Activated T-helper 9 cell treated with anti-CD3 and anti-CD28 coated beads, Interleukin-2, amount 50 U/mL, for 16 hours (primary cell): ENCODE data around the gene FOXN3.
"Not testable (repeated sequence)": the region's sequence is repeated elsewhere in the genome, so short reads cannot be mapped to it uniquely, and the experiment has no call there.

Experiments
- DNase-seq: peaks from one replicate; pipeline ENCODE4 v3.0.0-alpha.2; 2020; ENCODE audit warnings: low read depth

The FOXN3 gene

DNA sequence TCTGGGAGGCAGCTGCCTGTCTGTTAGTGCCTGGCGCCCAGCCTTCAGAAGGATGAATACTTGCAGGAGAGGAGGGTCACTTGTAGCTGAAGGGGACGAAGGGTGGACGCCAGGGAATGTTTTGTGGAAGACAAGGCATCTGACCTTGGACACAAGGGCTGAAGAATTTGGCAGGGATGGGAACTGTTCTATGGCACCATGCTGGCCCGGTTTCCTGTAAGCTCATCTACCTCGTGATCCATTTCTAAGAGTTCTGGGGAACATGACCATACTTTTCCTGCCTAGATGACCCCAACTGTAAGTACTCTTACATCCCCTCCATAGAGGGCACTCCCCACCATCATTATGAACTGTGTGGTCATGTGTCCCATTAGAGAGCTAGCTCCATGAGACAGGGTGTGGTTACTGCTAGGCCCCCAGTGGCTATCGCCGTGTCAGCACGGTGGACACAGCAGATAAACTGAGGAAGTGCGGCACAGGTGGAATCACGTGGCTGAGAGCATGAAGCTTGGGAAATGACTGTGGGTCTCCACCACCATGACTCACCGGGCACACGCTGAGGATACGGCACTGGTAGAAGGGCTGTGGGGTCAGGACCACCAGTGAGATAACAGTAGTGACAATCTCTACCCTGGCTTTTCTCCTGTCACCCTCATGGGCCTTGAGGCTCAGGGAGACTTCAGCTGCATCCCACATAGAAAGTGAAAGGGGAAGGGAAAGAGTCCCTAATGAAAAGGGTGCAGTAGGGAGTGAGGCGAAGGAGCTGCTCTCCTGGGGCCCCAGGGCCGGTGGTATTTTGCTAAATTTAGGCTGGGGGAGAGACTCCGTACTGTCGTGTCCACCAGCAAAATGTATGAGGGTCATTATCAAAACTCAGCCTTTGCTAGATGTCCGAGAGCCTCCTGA is 252.6 kb downstream of the FOXN3 start:
- no peak for DNase-seq

- no peak for DNase-seq
Measured at GRCh38 chr14:89163031-89163636, 253.9 kb downstream of the FOXN3 start.

- no peak for DNase-seq
Measured at GRCh38 chr14:89162586-89162985, 254.4 kb downstream of the FOXN3 start.

DNA sequence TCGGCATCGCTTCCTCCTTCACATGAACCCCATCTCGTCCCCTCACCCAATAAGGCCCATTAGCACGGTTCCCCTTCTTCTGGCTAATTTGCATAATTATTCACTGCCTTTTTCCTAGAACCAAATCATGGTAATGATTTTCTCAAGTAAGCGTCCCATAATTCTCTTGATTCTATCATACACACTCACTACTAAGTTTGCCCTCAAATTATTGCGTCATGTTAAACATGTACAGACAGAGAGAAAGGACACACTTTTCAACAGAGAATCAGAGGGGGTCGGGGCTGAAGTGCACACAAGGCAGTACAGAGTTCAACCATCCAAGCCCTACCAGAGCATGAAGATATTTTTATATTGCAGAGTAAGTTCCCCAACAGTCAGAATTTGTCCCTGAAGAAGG is 256.6 kb downstream of the FOXN3 start:
- DNase-seq, result no peak

- no peak for DNase-seq
Measured at GRCh38 chr14:89158701-89159100, 258.3 kb downstream of the FOXN3 start.

GRCh38 chr14:89158104-89158503 is 258.9 kb downstream of the FOXN3 start:
- not testable (repeated sequence) for DNase-seq

- no peak for DNase-seq
Measured at GRCh38 chr14:89155491-89155890, 261.5 kb downstream of the FOXN3 start.

- not testable (repeated sequence) for DNase-seq
Measured at GRCh38 chr14:89151693-89152092, 265.3 kb downstream of the FOXN3 start.

- DNase-seq, result no peak
Measured at GRCh38 chr14:89146274-89146673, 270.8 kb downstream of the FOXN3 start.

- no peak for DNase-seq
Measured at GRCh38 chr14:89144642-89145041, 272.4 kb downstream of the FOXN3 start.

- no peak for DNase-seq
Measured at GRCh38 chr14:89144066-89144465, 273.0 kb downstream of the FOXN3 start.

GRCh38 chr14:89143595-89143994 is 273.4 kb downstream of the FOXN3 start:
- DNase-seq, result no peak

GRCh38 chr14:89142366-89142765 is 274.7 kb downstream of the FOXN3 start:
- no peak for DNase-seq

DNA sequence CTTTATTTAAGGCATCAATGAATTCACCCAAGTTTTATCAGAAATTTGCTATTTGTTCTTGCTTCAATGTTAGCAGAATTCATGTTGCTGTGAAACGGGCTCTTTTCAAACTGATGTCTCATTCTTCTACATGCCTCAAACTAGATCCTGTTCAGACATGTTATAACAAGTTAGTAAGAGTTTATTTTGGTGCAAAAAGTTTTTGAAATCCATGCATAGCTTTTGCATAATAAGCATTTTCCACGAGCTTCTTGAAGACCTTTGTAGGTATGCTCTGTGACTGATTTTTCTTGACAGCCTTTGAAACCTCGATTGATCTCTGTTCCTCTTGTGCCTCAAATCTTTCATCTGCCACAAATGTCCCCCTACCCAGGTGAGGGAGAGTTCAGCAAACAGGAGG is 275.2 kb downstream of the FOXN3 start:
- DNase-seq, result no peak

GRCh38 chr14:89140326-89140725 is 276.7 kb downstream of the FOXN3 start:
- no peak for DNase-seq

GRCh38 chr14:89139404-89140247 is 277.4 kb downstream of the FOXN3 start:
- no peak for DNase-seq

DNA sequence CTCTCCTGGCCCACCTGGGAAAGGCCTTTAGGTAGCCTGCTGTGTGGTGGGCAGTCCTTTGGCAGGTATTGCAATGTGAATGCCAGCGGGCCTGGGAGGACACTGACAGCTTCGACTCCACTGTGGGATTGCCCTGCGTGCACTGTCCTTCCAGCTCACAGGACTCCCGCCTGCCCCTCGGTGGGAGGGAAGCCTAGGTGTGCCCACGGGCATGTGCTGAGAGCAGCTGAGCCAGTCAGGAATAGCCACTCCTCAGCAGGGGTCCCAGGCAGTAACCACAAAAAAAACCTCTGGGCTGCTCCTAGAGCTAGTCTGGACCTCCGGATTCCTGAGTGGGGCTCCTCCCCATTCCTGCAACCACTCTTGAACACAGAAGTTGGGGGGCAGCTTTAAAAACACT is 278.2 kb downstream of the FOXN3 start:
- DNase-seq, result no peak

GRCh38 chr14:89137526-89138163 is 279.4 kb downstream of the FOXN3 start:
- no peak for DNase-seq

DNA sequence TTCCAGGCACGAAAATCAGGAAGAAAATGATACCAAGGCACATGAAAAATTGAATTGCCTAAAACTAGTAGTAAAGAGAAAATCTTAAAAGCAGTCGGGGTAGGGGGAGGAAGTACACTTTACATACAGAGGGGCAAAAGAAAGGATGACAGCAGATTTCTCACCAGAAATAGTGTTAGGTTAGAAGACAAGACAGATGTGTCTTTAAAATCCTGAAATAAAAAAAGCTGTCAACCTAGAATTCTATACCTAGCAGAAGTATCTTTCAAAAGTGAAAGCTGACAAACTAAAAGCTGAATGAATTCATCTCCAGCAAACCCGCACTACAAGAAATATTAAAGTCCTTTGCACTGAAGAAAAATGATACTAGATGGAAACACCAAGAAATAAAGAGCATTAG is 280.4 kb downstream of the FOXN3 start:
- DNase-seq, result no peak

DNA sequence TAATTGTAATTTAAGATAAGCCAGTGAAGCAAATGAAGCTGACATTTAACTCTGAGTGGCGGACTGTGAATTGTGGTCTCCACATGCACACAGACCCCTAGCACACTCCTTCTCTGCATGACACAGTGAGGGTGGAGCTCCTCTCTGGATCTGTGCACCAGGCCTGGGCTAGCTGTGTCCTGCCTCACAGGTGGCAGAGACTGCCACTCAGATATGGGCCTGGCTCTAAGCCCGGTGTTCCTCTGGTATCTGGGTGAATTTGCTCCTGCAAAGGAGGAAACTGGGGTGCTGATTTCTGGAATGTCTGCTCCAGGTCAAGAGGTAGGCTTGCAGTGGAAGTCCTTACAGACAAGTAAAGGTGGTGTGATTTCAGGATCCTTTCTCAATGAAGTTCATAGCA is 282.4 kb downstream of the FOXN3 start:
- no peak for DNase-seq

DNA sequence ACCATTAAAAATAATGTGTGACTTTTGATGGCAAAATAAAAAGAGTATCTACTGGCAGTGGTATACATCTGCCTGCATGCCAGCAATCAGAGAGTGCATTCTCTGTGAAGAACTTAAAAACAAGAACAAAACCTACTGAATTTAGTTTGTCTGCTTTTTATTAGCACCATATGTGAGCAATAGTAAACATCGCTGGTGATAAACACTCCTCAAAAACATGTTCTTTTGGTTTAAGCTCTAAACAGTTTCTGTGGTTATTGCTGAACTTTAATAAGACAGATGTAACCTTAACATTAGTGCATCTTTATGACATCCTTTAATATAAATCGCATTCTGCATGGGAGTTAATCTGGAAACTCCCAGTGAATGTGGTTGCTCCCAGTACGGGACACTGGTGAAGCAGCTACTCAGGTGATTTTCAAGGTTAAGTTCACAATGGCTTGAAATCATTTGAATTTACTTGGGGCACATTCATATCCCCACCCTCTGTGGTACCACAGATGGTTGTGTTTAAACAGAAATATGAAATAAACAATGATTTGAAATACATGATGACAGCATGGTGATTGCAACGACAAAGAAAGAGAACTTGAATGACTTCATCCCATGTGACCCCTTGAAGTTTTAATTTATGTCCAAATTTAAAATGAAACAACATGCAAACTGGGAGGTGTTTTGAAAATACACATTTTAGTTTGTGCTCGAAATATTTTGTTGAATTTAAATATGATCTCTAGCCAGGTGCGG is 285.9 kb downstream of the FOXN3 start:
- DNase-seq, result no peak
